ENCODE results near the gene TCERG1L.

The TCERG1L gene

GRCh38 chr10:131274133-131274880, 37.2 kb downstream of the TCERG1L start:
- POLR2A ChIA-PET: no interaction called here

GRCh38 chr10:131273476-131273875, 38.0 kb downstream of the TCERG1L start:
- no peak for TF ChIP-seq CTCF (IDR thresholded peaks at IDR 0.05; ENCODE audit: control extremely low read depth, extremely low read depth, low read depth, missing control alignments)
- ChIA-PET POLR2A (no interaction called here), CTCF (no interaction called here)
- no peak for DNase-seq (ENCODE audit: extremely low spot score)

More at GRCh38 chr10:131274133-131274880, 37.2 kb downstream of the TCERG1L start:
- CTCF ChIA-PET: interaction anchor here (1.7 kb wide), 1 partner anchor 13 kb away, joined by 5 read pairs; no protein-coding TSS in a partner anchor
- no peak for DNase-seq (ENCODE audit: extremely low spot score)
- TF ChIP-seq CTCF (IDR thresholded peaks at IDR 0.05; ENCODE audit: control extremely low read depth, extremely low read depth, low read depth, missing control alignments): no peak

GRCh38 chr10:131272897-131273451, 38.5 kb downstream of the TCERG1L start:
- DNase-seq (ENCODE audit: extremely low spot score): no peak
- CTCF ChIA-PET: no interaction called here
- POLR2A ChIA-PET: no interaction called here
- no peak for TF ChIP-seq CTCF (IDR thresholded peaks at IDR 0.05; ENCODE audit: control extremely low read depth, extremely low read depth, low read depth, missing control alignments)

GRCh38 chr10:131271966-131272365, 39.6 kb downstream of the TCERG1L start:
- no peak for DNase-seq (ENCODE audit: extremely low spot score)
- ChIA-PET CTCF (no interaction called here), POLR2A (no interaction called here)

GRCh38 chr10:131271195-131271880, 40.2 kb downstream of the TCERG1L start:
- POLR2A ChIA-PET: no interaction called here
- no peak for DNase-seq (ENCODE audit: extremely low spot score)
- CTCF ChIA-PET: no interaction called here
- TF ChIP-seq CTCF (IDR thresholded peaks at IDR 0.05; ENCODE audit: control extremely low read depth, extremely low read depth, low read depth, missing control alignments): no peak

More at GRCh38 chr10:131271966-131272365, 39.6 kb downstream of the TCERG1L start:
- no peak for TF ChIP-seq CTCF (IDR thresholded peaks at IDR 0.05; ENCODE audit: control extremely low read depth, extremely low read depth, low read depth, missing control alignments)

- TF ChIP-seq CTCF (IDR thresholded peaks at IDR 0.05; ENCODE audit: control extremely low read depth, extremely low read depth, low read depth, missing control alignments): no peak
- POLR2A ChIA-PET: no interaction called here
- no peak for DNase-seq (ENCODE audit: extremely low spot score)
- CTCF ChIA-PET: no interaction called here
Measured at GRCh38 chr10:131270461-131271190, 40.9 kb downstream of the TCERG1L start.
